GM12873 (cell line): ENCODE results near the gene CISD1.

ENCODE experiments used
- TF ChIP-seq, protein P1 (sequence below): IDR thresholded peaks from 2 replicates; pipeline ENCODE4 v1.5.1; 2012; ENCODE audit warnings: low read depth, mild to moderate bottlenecking, moderate library complexity, low read length, control low read depth; ENCODE audit not compliant: insufficient read depth; ENCODE audit errors: missing control alignments

CISD1 gene

DNA sequence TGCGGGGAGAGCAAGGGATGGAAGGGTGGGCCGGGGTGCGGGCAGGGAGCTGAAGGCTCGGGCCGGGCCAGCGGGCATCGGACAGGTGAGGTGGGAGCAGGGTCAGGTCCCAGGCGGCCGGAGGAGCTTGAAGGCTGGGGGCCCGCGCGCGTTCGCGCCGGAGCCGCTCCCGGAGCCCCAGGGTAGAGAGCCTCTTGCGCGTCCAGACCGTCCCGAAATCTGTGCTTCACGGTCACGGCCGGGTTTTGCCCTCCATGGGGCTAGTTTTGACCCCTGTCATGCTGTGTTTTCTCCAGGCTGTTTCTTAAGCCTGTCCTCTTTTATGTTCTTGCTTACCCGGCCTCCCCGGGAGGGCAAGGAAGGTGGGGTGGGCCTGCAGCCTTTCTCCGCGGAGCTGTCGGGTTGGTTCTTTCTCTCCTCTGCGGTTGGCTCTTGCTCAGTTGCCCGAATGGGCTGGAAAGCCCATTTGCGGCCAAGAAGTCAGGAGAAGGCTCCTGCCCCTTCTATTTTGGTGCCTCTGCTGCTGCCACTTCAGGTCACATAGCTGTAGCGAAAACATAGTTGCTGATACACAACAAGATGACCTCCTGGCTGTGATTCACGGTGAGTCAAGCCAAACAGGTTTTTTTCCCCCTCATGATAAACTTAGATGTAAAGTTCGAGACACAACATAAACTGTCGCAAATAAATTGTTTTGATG, 66.5 kb downstream of the CISD1 start:
- TF ChIP-seq, protein P1, sequence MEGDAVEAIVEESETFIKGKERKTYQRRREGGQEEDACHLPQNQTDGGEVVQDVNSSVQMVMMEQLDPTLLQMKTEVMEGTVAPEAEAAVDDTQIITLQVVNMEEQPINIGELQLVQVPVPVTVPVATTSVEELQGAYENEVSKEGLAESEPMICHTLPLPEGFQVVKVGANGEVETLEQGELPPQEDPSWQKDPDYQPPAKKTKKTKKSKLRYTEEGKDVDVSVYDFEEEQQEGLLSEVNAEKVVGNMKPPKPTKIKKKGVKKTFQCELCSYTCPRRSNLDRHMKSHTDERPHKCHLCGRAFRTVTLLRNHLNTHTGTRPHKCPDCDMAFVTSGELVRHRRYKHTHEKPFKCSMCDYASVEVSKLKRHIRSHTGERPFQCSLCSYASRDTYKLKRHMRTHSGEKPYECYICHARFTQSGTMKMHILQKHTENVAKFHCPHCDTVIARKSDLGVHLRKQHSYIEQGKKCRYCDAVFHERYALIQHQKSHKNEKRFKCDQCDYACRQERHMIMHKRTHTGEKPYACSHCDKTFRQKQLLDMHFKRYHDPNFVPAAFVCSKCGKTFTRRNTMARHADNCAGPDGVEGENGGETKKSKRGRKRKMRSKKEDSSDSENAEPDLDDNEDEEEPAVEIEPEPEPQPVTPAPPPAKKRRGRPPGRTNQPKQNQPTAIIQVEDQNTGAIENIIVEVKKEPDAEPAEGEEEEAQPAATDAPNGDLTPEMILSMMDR, result no peak

DNA sequence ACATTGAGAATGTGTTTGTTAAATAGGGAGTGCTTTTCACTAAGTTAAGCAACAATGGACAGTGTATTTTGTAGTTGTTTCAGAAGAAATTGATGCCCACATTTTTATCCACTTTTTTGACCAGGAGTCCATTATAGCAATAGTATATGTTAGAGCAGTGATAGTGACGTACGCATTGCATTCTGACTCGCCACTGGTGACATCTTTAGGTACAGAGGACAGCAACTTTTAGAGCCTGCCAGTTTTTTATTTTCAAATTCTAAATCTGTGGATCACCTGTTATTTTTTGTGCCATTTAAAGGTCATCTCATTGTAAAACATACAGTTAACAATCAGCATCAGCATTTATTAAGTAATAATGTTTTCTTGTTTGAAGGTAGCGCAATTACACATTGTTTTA, 67.3 kb downstream of the CISD1 start:
- TF ChIP-seq, protein P1, result no peak
